ENCODE measurements around the gene LIN37. TPM values are rescaled to one million over a fixed set of nuclear protein-coding genes. Genes with fewer than 3 reads are reported as not detected.
A peak's percentile ranks its signal among the peaks of the same experiment; 100 is the strongest.

LIN37 gene
- total and polyA plus RNA-seq, 2 of the 13 experiments (the other 11 are each of a cell fraction or from before 2014, with no cell fraction given), result 6.3 to 8.7 TPM

DNA sequence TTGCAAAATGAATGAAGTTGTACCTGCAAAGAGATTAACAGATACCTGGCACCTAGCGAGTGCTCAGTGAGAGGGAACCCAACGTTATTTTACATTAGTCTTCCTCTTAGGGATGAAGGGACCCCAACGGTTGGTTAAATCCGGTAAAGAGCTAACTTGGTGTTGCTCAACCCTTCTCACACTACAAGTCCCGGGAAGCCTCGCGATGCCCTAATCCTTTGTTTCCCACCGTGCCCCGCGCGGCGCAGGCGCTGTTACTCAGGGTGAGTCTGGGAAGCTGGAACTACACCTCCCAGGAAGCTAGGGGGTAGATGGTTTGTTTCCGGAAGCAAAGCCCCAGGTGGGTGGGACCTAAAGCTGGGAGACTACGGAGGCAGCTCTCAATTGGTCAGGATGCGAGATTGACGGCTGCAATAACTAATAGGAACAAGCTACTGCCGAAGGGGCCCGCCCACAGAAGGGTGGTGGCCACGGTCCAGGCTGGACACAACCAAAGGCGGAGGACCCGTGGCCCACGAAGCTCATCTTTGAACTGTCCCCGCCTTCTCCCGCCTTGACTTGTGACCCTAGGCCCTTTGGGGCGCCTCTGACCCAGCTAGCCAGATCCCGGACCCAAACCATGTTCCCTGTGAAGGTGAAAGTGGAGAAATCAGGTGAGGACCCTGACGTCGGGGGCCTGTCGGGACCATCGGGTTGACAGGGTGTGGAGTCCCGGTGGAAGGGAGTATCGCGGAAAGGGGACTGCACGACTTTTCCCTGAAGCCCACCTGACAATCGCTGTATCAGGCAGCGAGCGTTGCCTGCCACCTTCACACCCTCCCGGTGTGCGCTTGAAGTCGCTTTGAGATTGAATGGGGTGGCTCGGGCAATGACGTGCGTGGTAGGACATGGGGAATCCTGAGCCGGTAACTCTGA is at the start of gene LIN37 (continued):
- TF ChIP-seq ZNF510 (CRISPR knock-in tag; IDR thresholded peaks at IDR 0.05; ENCODE audit: low read depth) (0 out of 2 replicates have a peak, but pooled peaks have one; percentile 76), PHB2 (IDR thresholded peaks at IDR 0.05; ENCODE audit: partially characterized antibody) (no peak), TAF15 (IDR thresholded peaks at IDR 0.05; ENCODE audit: low read depth, low read length, poor library complexity, severe bottlenecking) (no peak), ZNF256 (CRISPR knock-in tag; conservative IDR thresholded peaks at IDR 0.05) (no peak), ZNF101 (CRISPR knock-in tag; IDR thresholded peaks at IDR 0.05; ENCODE audit: borderline replicate concordance, low read depth) (no peak), ZFYVE20 (CRISPR knock-in tag; IDR thresholded peaks at IDR 0.05; ENCODE audit: borderline replicate concordance, low read depth) (no peak), ISL2 (CRISPR knock-in tag; IDR thresholded peaks at IDR 0.05) (peak; percentile 56), ZBTB21 (CRISPR knock-in tag; IDR thresholded peaks at IDR 0.05) (no peak), ZNF205 (CRISPR knock-in tag; IDR thresholded peaks at IDR 0.05) (0 out of 2 replicates have a peak, but pooled peaks have one; percentile 38), TBX2 (CRISPR knock-in tag; IDR thresholded peaks at IDR 0.05; ENCODE audit: borderline replicate concordance) (peak; percentile 61), ATRX (CRISPR knock-in tag; IDR thresholded peaks at IDR 0.05; ENCODE audit: borderline replicate concordance) (no peak), ZNF350 (CRISPR knock-in tag; IDR thresholded peaks at IDR 0.05; ENCODE audit: borderline replicate concordance, low read depth) (peak; percentile 85), XBP1 (CRISPR knock-in tag; IDR thresholded peaks at IDR 0.05) (no peak), CBFB (CRISPR knock-in tag; IDR thresholded peaks at IDR 0.05) (peak; percentile 34; the same call in 1 of the 2 replicates), CREB1 (IDR thresholded peaks at IDR 0.05) (peak; percentile 84), CREB1 (CRISPR knock-in tag; IDR thresholded peaks at IDR 0.05) (peak; percentile 96), RFXAP (CRISPR knock-in tag; IDR thresholded peaks at IDR 0.05; ENCODE audit: borderline replicate concordance) (0 out of 2 replicates have a peak, but pooled peaks have one; percentile 55), HOXA9 (CRISPR knock-in tag; IDR thresholded peaks at IDR 0.05; ENCODE audit: borderline replicate concordance) (no peak)
- TF ChIP-seq, protein P1, sequence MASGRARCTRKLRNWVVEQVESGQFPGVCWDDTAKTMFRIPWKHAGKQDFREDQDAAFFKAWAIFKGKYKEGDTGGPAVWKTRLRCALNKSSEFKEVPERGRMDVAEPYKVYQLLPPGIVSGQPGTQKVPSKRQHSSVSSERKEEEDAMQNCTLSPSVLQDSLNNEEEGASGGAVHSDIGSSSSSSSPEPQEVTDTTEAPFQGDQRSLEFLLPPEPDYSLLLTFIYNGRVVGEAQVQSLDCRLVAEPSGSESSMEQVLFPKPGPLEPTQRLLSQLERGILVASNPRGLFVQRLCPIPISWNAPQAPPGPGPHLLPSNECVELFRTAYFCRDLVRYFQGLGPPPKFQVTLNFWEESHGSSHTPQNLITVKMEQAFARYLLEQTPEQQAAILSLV (CRISPR knock-in tag; IDR thresholded peaks at IDR 0.05; ENCODE audit: borderline replicate concordance), result peak; percentile 32; the same call in 1 of the 2 replicates
- TF ChIP-seq, protein P2, sequence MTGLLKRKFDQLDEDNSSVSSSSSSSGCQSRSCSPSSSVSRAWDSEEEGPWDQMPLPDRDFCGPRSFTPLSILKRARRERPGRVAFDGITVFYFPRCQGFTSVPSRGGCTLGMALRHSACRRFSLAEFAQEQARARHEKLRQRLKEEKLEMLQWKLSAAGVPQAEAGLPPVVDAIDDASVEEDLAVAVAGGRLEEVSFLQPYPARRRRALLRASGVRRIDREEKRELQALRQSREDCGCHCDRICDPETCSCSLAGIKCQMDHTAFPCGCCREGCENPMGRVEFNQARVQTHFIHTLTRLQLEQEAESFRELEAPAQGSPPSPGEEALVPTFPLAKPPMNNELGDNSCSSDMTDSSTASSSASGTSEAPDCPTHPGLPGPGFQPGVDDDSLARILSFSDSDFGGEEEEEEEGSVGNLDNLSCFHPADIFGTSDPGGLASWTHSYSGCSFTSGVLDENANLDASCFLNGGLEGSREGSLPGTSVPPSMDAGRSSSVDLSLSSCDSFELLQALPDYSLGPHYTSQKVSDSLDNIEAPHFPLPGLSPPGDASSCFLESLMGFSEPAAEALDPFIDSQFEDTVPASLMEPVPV (CRISPR knock-in tag; IDR thresholded peaks at IDR 0.05), result no peak
- TF ChIP-seq, protein P3, sequence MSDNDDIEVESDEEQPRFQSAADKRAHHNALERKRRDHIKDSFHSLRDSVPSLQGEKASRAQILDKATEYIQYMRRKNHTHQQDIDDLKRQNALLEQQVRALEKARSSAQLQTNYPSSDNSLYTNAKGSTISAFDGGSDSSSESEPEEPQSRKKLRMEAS (IDR thresholded peaks at IDR 0.05), result 0 out of 2 replicates have a peak, but pooled peaks have one; percentile 70
